Measurements from ENCODE around the gene VPS36. TPM values are rescaled to one million over a fixed set of nuclear protein-coding genes. Genes with fewer than 3 reads are reported as not detected.

Gene VPS36
- total and polyA plus RNA-seq, 9 of the 15 experiments (the other 6 are each of a cell fraction or from before 2014, with no cell fraction given) = 8.4 to 30.6 (median 23.7) TPM

DNA sequence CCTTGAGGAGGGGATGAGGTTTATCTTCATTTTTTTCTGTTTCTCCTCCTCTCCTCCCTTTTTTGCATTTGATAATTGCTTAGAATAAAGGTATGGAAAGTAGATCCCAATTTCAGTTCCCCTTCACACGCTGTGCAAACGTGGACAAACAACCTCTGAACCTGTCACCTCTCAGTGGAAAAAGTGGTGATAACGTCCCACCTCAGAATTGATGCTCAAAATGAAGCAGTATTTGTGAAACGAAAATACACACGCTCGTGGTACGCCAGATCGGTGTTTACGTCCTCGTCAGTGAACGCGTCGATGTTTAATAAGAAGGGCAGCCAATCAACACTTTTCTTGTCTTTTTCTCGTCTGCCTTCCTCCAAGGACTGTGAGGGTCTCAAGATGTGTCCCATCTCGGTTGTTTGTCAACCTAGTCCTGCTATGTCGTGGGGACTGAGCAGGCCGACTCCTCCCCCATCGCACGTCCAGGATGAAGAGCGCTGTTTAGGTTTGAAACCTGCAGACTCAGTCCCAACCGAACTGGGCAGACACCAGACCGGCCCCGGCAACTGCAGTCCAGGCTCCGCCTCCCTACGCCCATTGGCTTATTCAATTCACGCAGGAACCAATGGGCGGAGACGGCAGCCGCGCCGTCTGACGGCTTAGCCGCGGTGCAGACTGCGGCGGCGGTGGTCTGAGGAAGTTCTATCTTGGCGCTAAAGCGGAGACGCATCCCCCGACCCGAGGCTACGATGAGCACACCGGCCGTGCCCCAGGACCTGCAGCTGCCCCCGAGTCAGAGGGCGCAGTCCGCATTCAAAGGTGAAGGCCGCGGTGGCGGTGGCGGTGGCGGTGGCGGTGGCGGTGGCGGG is 4.6 kb upstream of the VPS36 start, which contains the start of gene CKAP2 (continued):
- 0 out of 2 replicates have a peak, but pooled peaks have one; percentile 25 for TF ChIP-seq ZBTB40 (IDR thresholded peaks at IDR 0.05)
- no peak for TF ChIP-seq ZBTB40 (CRISPR knock-in tag; IDR thresholded peaks at IDR 0.05)
- peak; percentile 10; the same call in 1 of the 2 replicates for TF ChIP-seq ZNF263 (CRISPR knock-in tag; IDR thresholded peaks at IDR 0.05; ENCODE audit: borderline replicate concordance)
- peak in 2 of 3 experiments; percentile 13 to 18 for TF ChIP-seq YY1 (IDR thresholded peaks at IDR 0.05; ENCODE audit: borderline replicate concordance in 1 of 3, control insufficient read depth in 1 of 3, extremely low read depth in 1 of 3, insufficient read depth in 3 of 3, insufficient read length in 1 of 3, insufficient replicate concordance in 2 of 3, low read depth in 1 of 3, low read length in 2 of 3)
- TF ChIP-seq RBFOX2 (IDR thresholded peaks at IDR 0.05; ENCODE audit: low read depth, low read length) = peak; percentile 98
- peak; percentile 80 for TF ChIP-seq POLR2H (tag; IDR thresholded peaks at IDR 0.05; ENCODE audit: low read depth)
- TF ChIP-seq ZKSCAN1 (IDR thresholded peaks at IDR 0.05; ENCODE audit: low read depth, low read length) = 0 out of 2 replicates have a peak, but pooled peaks have one; percentile 25
- TF ChIP-seq, protein P1, sequence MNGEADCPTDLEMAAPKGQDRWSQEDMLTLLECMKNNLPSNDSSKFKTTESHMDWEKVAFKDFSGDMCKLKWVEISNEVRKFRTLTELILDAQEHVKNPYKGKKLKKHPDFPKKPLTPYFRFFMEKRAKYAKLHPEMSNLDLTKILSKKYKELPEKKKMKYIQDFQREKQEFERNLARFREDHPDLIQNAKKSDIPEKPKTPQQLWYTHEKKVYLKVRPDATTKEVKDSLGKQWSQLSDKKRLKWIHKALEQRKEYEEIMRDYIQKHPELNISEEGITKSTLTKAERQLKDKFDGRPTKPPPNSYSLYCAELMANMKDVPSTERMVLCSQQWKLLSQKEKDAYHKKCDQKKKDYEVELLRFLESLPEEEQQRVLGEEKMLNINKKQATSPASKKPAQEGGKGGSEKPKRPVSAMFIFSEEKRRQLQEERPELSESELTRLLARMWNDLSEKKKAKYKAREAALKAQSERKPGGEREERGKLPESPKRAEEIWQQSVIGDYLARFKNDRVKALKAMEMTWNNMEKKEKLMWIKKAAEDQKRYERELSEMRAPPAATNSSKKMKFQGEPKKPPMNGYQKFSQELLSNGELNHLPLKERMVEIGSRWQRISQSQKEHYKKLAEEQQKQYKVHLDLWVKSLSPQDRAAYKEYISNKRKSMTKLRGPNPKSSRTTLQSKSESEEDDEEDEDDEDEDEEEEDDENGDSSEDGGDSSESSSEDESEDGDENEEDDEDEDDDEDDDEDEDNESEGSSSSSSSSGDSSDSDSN (IDR thresholded peaks at IDR 0.05; ENCODE audit: borderline replicate concordance in 1 of 2, low read depth in 2 of 2, low read length in 2 of 2) = 0 out of 4 replicates have a peak, but pooled peaks of 1 of the 2 experiments have one; percentile 42
- TF ChIP-seq, protein P2, sequence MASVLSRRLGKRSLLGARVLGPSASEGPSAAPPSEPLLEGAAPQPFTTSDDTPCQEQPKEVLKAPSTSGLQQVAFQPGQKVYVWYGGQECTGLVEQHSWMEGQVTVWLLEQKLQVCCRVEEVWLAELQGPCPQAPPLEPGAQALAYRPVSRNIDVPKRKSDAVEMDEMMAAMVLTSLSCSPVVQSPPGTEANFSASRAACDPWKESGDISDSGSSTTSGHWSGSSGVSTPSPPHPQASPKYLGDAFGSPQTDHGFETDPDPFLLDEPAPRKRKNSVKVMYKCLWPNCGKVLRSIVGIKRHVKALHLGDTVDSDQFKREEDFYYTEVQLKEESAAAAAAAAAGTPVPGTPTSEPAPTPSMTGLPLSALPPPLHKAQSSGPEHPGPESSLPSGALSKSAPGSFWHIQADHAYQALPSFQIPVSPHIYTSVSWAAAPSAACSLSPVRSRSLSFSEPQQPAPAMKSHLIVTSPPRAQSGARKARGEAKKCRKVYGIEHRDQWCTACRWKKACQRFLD (CRISPR knock-in tag; IDR thresholded peaks at IDR 0.05) = no peak
- no peak for TF ChIP-seq MCM3 (IDR thresholded peaks at IDR 0.05)
- peak; percentile 64; the same call in 1 of the 2 replicates for TF ChIP-seq CC2D1A (IDR thresholded peaks at IDR 0.05)
- TF ChIP-seq LCOR (CRISPR knock-in tag; IDR thresholded peaks at IDR 0.05) = peak; percentile 29; the same call in 1 of the 2 replicates
